ENCODE results near the gene LLGL2. TPM values are rescaled to one million over a fixed set of nuclear protein-coding genes. Genes with fewer than 3 reads are reported as not detected.

LLGL2 gene
- total RNA-seq, 1 experiment from 2014 or later: 4.5 TPM

DNA sequence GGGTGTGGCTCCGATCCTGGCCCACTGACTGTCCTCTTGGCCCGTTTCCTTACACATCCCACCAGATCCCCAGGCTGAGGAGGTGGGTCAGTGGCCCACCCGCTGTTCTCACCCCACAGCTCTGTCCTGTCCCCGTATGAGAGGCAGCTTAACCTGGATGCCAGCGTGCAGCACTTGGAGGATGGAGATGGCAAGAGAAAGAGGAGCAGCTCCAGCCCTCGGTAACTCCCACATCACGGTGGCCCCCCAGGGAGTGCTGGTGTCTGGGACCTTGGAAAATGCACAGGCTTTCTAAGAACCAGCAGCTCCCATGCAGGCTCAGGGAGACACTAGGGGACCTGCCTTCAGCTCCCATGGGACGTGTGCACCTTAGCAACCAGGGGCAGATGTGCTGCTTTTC is 4.2 kb upstream of the LLGL2 start:
- no peak for DNase-seq (ENCODE audit: low read depth)

DNA sequence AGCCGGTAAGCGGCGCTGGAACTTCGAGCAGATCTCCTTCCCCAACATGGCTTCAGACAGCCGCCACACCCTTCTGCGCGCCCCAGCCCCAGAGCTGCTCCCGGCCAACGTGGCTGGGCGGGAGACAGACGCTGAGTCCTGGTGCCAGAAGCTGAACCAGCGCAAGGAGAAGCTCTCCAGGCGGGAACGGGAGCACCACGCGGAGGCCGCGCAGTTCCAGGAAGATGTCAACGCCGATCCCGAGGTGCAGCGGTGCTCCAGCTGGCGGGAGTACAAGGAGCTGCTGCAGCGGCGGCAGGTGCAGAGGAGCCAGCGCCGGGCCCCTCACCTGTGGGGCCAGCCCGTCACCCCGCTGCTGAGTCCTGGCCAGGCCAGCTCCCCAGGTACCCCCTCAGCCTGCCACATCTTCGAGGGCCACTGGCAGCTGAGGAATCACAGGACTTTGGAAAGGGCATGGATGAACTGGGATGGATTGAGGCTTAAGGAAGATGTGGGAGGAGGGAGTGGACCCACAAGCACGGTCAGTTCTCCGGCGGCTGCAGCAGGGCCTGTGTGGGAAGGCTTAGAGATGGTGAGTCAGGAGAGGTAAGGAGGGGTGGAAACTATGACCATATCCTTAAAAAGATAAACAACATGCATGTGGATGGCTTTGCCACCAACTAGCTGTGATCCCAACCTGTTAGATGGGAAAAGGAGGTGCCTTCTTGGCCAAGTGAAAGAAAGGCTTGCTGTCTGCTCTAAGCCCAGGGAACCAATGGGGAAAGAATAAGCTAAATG is 3.4 kb upstream of the LLGL2 start:
- DNase-seq (ENCODE audit: low read depth): peak; percentile 74

GRCh38 chr17:75523647-75524046 is 1.9 kb upstream of the LLGL2 start:
- no peak for DNase-seq (ENCODE audit: low read depth)

GRCh38 chr17:75524269-75524969 is 1.1 kb upstream of the LLGL2 start:
- DNase-seq (ENCODE audit: low read depth): no peak

- DNase-seq (ENCODE audit: low read depth): no peak
These were observed 483 bp downstream of the LLGL2 start for GRCh38 chr17:75525806-75526554.

DNA sequence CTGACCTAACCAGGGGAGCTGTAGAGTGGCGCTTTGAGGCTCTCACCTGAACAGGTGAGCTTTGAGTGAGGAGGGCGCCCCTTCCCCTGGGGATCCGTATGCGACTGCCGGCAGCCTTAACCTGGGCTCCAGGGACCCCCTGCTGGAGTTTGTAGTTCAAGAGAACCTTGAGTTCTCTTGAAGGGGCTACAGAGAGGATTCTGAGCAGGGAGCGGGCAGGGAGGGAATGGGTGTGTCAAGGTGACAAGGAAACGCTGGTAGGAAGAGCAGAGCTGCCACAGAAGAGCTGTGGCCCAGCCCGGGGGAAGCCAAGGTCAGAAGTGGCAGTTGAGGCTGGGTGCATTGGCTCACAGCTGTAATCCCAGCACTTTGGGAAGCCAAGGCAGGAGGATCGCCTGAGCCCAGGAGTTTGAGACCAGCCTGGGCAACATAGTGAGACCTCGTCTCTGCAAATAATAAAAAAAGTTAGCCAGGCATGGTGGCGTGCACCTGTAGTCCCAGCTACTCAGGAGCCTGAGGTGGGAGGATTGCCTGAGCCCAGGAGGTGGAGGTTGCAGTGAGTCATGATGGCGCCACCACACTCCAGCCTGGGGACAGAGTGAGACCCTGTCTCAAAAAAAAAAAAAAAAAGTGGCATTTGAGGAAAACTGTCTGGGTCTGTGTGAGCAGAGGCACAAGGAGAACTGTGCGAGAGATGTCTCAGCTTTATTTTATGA is 1.2 kb downstream of the LLGL2 start:
- DNase-seq (ENCODE audit: low read depth): no peak

GRCh38 chr17:75530837-75531720 is 5.6 kb downstream of the LLGL2 start:
- DNase-seq (ENCODE audit: low read depth): no peak

DNA sequence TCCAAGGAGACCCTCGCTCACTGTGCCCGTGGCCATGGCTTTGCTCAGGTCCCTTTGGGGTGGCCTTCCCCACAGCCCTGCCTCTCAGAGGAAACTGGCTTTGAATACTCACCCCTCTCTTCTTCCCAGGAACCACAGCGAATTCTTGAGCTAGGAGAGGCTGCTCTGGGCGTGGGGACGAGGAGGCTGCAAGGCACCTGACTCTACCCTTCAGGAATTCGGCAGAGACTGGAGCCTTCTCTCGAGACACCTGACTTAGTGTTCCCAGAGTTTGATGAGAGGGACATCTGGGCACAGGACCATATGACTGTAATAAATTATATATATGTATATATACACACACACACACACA is 6.2 kb downstream of the LLGL2 start:
- DNase-seq (ENCODE audit: low read depth): no peak

DNA sequence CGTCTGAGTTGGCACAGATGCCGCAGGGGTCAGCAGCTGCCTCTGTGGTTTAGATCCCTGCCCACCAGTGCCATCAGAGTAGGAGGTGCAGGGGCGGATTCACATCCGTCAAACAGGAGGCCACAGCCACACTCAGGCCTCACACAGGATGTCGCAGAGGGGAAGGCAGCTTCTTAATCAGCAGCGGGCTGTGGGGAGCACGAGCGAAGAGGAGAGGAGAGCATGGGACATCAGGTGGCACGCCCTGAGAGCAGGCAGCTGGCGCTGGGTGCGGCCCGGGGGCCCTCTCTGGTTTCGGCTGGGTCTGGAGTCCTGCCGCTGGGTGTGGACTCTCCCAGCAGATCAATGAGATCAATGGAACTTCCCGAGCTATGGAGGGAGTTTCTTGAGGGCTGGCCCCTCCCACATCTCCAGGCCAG is 9.6 kb downstream of the LLGL2 start:
- DNase-seq (ENCODE audit: low read depth): no peak

GRCh38 chr17:75535871-75536270 is 10.4 kb downstream of the LLGL2 start:
- no peak for DNase-seq (ENCODE audit: low read depth)

GRCh38 chr17:75536366-75536765 is 10.9 kb downstream of the LLGL2 start:
- no peak for DNase-seq (ENCODE audit: low read depth)

DNA sequence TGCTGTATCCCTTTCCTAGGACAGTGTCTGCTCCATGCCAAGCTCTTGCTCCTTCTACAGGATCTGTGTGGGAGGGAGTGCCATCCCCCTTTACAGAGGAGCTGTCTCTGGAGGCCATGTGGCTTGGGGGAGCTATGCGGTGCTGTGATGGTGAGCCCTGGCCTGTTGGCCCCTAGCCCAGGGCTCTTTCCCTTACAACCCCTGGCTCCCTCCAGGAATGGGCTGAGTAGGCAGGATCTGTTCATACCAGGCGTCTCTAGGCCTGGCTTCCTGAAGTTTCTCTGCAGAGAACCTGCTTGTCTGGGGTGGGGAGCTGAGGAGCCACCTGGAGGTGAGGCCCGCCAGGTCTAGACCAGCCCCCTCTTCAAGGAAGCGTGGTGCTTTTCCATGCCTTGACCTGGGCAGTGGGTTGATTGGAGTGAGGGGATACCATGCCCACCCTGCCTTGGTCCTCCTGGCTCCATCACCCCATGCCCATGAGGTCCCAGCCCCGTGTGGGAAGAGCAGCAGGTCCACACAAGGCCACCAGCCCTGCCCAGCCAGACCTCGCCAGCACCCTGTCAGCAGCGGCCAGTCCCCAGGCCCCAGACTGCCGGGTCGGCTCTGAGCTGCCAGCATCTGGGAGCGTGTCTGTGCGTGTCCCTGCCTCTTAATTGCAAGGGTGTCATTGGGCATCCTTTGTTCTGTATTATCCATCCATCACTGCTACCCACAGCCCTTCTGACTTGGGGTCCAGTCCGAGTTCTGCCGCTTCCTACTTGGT is 14.7 kb downstream of the LLGL2 start:
- DNase-seq (ENCODE audit: low read depth): no peak

DNA sequence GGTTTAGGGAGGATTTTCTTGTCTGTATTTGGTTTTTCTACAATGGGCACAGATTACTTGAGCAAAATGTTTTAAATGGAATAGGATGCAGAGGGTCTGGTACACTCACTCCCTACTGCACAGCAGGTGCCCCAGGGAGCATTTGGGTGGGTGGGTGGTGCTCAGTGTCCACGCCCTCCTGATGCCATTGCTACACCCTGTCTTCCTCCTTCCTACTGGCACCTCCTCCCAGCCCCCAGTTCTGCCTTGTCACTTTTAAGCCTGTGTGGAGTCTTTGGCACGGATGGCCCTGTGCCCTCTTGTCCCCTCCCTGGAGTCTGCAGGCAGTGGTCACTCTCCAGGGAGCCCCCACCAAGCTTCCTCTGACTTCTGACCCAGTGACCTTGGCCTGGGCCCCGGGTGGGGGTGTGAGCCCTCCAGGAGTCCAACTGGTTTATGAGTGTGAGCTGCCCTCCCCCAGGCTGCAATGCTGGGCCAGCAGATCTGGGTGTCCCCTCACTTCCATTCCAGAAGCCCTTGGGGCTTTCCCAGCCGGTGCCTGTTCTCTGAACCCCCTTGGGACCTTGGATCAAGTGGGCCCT is 15.5 kb downstream of the LLGL2 start:
- no peak for DNase-seq (ENCODE audit: low read depth)

DNA sequence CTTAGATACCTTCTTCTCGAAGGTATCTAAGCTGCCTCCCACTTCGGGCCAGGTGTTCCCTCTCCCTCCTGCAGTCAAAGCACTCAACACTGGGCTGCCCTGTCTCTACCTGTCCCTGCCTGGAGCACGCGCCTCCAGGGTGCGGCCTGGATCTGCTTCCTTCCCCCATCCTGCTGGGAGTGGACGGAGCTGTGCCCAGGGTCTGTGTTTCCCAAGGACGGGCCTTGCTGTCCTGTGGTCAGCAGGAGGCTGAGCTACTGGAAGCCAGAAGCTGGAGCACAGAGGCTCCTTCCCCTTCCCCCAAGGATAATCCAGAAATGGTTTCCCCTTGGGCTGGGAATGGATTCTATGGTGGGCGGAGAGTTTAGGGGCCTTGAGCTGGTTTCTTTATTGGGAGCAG is 16.7 kb downstream of the LLGL2 start:
- no peak for DNase-seq (ENCODE audit: low read depth)

DNA sequence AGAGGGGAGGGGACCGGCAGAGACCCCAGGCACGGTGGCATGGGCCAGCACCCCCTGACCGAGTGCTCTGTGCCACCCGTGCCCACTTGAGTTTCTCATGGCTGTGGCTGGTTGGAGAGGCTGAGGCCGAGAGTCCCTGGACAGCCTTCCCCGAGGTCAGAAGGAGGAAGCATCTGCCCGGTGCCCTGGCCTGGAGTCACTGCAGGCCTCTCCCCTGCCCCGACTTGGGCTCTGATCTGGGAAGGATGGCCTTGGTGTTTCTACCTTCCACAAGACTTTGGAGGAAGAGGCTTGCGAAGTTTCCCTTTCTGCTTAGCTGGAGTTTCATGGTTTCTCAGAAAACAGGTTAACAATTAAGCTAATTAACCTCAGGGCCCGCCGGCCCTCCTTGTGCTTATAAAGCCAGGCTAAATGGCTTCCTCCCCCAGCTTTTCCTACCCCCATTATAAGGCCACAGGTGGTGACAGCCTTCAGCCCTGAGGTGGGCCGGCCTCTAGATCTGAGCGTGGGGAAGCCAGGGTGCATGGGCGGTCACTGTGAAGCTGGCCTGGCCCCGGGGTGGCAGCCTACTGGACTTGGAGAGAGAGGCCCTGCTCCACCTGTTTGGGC is 17.3 kb downstream of the LLGL2 start:
- no peak for DNase-seq (ENCODE audit: low read depth)

GRCh38 chr17:75544250-75544649 is 18.8 kb downstream of the LLGL2 start:
- no peak for DNase-seq (ENCODE audit: low read depth)

GRCh38 chr17:75546181-75546580 is 20.7 kb downstream of the LLGL2 start:
- DNase-seq (ENCODE audit: low read depth): no peak

- DNase-seq (ENCODE audit: low read depth): no peak
These were observed 21.6 kb downstream of the LLGL2 start for GRCh38 chr17:75547091-75547490.

GRCh38 chr17:75548813-75549212 is 23.3 kb downstream of the LLGL2 start:
- DNase-seq (ENCODE audit: low read depth): no peak
